HepG2 (cell line): Measurements from ENCODE around the gene INTS3. TPM values are rescaled to one million over a fixed set of nuclear protein-coding genes. Genes with fewer than 3 reads are reported as not detected.
A peak's percentile ranks its signal among the peaks of the same experiment; 100 is the strongest.

Source experiments
- FOXK2 ChIP-seq: fragments of 450-650 bp; IDR thresholded peaks from 2 replicates; pipeline ENCODE4 v1.6.1; 2016
- FUBP1 ChIP-seq: sonication (generic); formaldehyde crosslinking; IDR thresholded peaks from 2 replicates; pipeline ENCODE4 v1.5.1; 2020; ENCODE audit warnings: missing genetic modification reagents, mild to moderate bottlenecking, borderline replicate concordance
- GPBP1L1 ChIP-seq: sonication (generic); formaldehyde crosslinking; IDR thresholded peaks from 2 replicates; pipeline ENCODE4 v1.5.0; 2020; ENCODE audit warnings: mild to moderate bottlenecking, missing genetic modification reagents
- KLF16 ChIP-seq, 2 experiments: sonication (generic) in 1 of 2; formaldehyde crosslinking in 1 of 2; IDR thresholded peaks; 2 replicates each; pipeline versions ENCODE4 v1.6.1 to v1.8.0; 2016 to 2023; ENCODE audit warnings: missing genetic modification reagents in 2 of 2, missing compliant biosample characterization in 1 of 2
- MAFF ChIP-seq: IDR thresholded peaks from 2 replicates; pipeline ENCODE4 v1.6.1; 2011; ENCODE audit warnings: low read depth, low read length, improper control_type of control experiment
- PATZ1 ChIP-seq: sonication (generic); formaldehyde crosslinking; IDR thresholded peaks from 2 replicates; pipeline ENCODE4 v1.4.0; 2020; ENCODE audit warnings: missing genetic modification reagents
- ZBTB21 ChIP-seq: sonication (generic); formaldehyde crosslinking; IDR thresholded peaks from 2 replicates; pipeline ENCODE4 v1.4.0; 2020; ENCODE audit warnings: missing genetic modification reagents
- ZBTB7B ChIP-seq: sonication (generic); formaldehyde crosslinking; IDR thresholded peaks from 2 replicates; pipeline ENCODE4 v1.4.0; 2020; ENCODE audit warnings: missing genetic modification reagents
- ZNF263 ChIP-seq: sonication (generic); formaldehyde crosslinking; IDR thresholded peaks from 2 replicates; pipeline ENCODE4 v1.4.0; 2020; ENCODE audit warnings: missing genetic modification reagents
- ZNF484 ChIP-seq: sonication (generic); formaldehyde crosslinking; IDR thresholded peaks from 2 replicates; pipeline ENCODE4 v1.5.1; 2020; ENCODE audit warnings: mild to moderate bottlenecking, low read depth, missing genetic modification reagents, borderline replicate concordance
- ZNF558 ChIP-seq: sonication (generic); formaldehyde crosslinking; IDR thresholded peaks from 2 replicates; pipeline ENCODE4 v1.9.0; 2022; ENCODE audit warnings: mild to moderate bottlenecking, missing genetic modification reagents, borderline replicate concordance
- polyA plus RNA-seq, 8 experiments: library from polyadenylated mRNA; depleted of rRNA in 3 of 8; stranded (reverse) in 7 of 8; unstranded in 1 of 8; fragments of >200 nt; fragmentation: Illumina TruSeq in 4 of 8; extraction: Trizol in 4 of 8; gene quantifications; 2 replicates each; pipeline versions ENCODE4 v1.2.1 to v1.2.3, GENCODE V29; 2011 to 2016; ENCODE audit warnings: low read depth in 4 of 8, missing spikeins in 1 of 8, mixed read lengths in 1 of 8; ENCODE audit not compliant: insufficient read depth in 1 of 8
- total RNA-seq, 5 experiments: library from RNA; depleted of rRNA; stranded (reverse); fragments of >200 nt; fragmentation: Illumina TruSeq; extraction: Trizol; gene quantifications; 2 replicates each; pipeline ENCODE4 v1.2.3, GENCODE V29; 2016; ENCODE audit warnings: low read depth in 1 of 5
- TF ChIP-seq, protein P1 (sequence below): IDR thresholded peaks from 2 replicates; pipeline ENCODE4 v1.6.1; 2012; ENCODE audit warnings: low read length, improper control_type of control experiment
- TF ChIP-seq, protein P2 (sequence below): sonication (generic); formaldehyde crosslinking; IDR thresholded peaks from 2 replicates; pipeline ENCODE4 v1.5.0; 2020; ENCODE audit warnings: missing genetic modification reagents
- TF ChIP-seq, protein P3 (sequence below): sonication (generic); formaldehyde crosslinking; IDR thresholded peaks from 2 replicates; pipeline ENCODE4 v1.9.0; 2022; ENCODE audit warnings: low read depth, missing genetic modification reagents
- TF ChIP-seq, protein P4 (sequence below): sonication (generic); formaldehyde crosslinking; IDR thresholded peaks from 2 replicates; pipeline ENCODE4 v1.4.0; 2020; ENCODE audit warnings: mild to moderate bottlenecking, missing genetic modification reagents

Gene INTS3
- total and polyA plus RNA-seq, 2 of the 13 experiments (the other 11 are each of a cell fraction or from before 2014, with no cell fraction given) = 17.2 to 27.2 TPM

DNA sequence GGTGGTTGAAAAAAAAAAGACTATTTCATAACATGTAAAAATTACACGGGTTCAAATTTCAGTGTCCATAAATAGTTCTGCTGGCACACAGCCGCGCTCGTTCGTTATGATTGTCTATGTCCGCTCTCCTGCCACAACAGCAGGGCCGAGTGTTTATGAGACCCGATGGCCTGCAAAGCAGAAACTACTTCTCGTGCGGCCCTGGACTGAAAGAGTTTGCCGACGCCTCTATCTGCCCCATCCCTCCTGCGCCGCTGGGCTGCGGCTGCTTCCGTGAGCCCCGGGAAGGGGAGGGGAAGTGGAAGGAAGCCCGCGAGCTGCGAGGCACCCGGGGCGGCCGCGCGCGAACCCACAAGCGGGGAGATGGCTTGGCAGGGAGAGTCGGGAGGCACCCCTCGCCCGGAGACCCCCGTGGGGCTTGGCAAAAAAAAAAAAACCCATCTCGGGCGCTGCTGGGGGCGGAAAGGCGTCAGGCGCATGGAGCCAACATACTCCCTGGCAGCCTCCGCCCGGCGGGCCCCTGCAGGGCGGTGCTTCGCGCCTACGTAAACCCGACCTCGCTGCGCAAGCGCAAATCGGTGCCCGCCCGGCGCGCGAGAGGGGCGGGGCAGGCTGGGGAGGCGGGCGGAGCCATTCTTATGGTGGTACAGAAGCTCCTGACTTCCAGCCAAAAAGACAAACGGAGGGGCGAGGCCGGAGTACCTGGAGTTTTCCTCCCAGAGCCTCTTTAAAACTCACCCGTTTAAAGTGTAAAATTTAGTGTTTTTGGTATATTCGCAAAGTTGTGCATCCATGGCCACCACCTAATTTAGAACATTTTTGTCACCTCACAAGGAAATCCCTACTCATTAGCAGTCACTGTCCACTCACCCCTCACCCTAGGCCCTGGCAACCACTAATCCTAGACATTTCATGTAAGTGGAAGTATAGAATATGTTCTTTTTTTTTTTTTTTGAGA, 55.7 kb downstream of the INTS3 start (continued):
- TF ChIP-seq, protein P1, sequence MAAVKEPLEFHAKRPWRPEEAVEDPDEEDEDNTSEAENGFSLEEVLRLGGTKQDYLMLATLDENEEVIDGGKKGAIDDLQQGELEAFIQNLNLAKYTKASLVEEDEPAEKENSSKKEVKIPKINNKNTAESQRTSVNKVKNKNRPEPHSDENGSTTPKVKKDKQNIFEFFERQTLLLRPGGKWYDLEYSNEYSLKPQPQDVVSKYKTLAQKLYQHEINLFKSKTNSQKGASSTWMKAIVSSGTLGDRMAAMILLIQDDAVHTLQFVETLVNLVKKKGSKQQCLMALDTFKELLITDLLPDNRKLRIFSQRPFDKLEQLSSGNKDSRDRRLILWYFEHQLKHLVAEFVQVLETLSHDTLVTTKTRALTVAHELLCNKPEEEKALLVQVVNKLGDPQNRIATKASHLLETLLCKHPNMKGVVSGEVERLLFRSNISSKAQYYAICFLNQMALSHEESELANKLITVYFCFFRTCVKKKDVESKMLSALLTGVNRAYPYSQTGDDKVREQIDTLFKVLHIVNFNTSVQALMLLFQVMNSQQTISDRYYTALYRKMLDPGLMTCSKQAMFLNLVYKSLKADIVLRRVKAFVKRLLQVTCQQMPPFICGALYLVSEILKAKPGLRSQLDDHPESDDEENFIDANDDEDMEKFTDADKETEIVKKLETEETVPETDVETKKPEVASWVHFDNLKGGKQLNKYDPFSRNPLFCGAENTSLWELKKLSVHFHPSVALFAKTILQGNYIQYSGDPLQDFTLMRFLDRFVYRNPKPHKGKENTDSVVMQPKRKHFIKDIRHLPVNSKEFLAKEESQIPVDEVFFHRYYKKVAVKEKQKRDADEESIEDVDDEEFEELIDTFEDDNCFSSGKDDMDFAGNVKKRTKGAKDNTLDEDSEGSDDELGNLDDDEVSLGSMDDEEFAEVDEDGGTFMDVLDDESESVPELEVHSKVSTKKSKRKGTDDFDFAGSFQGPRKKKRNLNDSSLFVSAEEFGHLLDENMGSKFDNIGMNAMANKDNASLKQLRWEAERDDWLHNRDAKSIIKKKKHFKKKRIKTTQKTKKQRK = no peak
- TF ChIP-seq ZNF558 (CRISPR knock-in tag) (0 out of 2 replicates have a peak, but pooled peaks have one; percentile 73), ZNF263 (CRISPR knock-in tag) (peak; percentile 49; the same call in 1 of the 2 replicates), FOXK2 (no peak), ZBTB21 (CRISPR knock-in tag) (no peak), ZNF484 (no peak), MAFF (no peak), FUBP1 (CRISPR knock-in tag) (0 out of 2 replicates have a peak, but pooled peaks have one; percentile 69), PATZ1 (CRISPR knock-in tag) (peak; percentile 65), KLF16 (CRISPR knock-in tag; IDR thresholded peaks at IDR 0.05) (0 out of 4 replicates have a peak, but pooled peaks of 1 of the 2 experiments have one; percentile 24), ZBTB7B (CRISPR knock-in tag) (peak; percentile 40; the same call in 1 of the 2 replicates), GPBP1L1 (no peak)
- TF ChIP-seq, protein P2, sequence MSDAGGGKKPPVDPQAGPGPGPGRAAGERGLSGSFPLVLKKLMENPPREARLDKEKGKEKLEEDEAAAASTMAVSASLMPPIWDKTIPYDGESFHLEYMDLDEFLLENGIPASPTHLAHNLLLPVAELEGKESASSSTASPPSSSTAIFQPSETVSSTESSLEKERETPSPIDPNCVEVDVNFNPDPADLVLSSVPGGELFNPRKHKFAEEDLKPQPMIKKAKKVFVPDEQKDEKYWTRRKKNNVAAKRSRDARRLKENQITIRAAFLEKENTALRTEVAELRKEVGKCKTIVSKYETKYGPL (CRISPR knock-in tag) = no peak
- TF ChIP-seq, protein P3, sequence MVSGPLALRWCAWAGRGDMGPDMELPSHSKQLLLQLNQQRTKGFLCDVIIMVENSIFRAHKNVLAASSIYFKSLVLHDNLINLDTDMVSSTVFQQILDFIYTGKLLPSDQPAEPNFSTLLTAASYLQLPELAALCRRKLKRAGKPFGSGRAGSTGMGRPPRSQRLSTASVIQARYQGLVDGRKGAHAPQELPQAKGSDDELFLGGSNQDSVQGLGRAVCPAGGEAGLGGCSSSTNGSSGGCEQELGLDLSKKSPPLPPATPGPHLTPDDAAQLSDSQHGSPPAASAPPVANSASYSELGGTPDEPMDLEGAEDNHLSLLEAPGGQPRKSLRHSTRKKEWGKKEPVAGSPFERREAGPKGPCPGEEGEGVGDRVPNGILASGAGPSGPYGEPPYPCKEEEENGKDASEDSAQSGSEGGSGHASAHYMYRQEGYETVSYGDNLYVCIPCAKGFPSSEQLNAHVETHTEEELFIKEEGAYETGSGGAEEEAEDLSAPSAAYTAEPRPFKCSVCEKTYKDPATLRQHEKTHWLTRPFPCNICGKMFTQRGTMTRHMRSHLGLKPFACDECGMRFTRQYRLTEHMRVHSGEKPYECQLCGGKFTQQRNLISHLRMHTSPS (CRISPR knock-in tag) = peak; percentile 35; the same call in 1 of the 2 replicates
- TF ChIP-seq, protein P4, sequence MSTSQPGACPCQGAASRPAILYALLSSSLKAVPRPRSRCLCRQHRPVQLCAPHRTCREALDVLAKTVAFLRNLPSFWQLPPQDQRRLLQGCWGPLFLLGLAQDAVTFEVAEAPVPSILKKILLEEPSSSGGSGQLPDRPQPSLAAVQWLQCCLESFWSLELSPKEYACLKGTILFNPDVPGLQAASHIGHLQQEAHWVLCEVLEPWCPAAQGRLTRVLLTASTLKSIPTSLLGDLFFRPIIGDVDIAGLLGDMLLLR (CRISPR knock-in tag) = no peak; the same call in 1 of the 2 replicates
